Measurements from ENCODE around the gene C6orf136.

C6orf136 gene

GRCh38 chr6:30615219-30615957 is 31.5 kb upstream of the C6orf136 start:
- in situ Hi-C loops (cut with MboI; ENCODE audit: low sequenced_read_pairs) = no loop called here

DNA sequence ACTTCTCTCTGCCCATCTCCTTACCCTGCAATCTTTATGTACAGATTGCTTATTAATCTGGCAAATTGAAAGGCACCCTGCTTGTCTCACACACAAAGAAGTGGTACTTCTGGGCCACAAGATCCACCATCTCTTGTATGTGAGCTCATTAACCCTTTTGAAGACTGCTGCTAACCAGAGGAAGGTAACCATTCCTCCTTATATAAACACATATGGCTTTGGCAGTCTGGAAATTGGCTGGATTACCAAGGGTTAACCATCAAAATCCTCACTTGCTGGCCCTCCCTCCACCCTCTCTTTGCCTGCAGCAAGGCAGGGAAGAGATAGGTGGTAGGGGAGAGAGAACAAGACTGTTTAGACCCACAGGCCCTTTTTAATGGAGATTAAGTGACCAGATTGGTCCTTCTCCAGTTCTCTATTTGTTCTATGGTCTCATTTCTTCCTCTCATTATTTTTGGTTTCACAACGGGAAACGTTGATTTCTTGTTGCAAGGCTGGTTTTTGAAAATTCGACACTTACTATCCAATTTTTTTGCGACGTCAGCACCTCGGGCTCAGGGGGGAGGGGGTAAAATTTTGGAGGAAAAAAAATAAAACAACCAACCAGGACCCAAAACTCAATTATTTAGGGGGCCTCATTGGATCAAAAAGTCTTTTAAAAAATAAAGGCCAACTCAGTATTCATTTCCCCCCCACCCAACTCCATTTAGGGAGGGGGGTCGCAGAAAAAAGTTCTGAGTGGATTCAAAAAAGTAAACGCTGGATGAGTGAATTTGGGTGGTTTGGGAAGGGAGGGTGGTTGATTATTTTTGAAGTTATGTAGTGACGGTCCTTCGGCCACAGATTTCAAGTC is 30.7 kb upstream of the C6orf136 start:
- in situ Hi-C loops (cut with MboI; ENCODE audit: low sequenced_read_pairs) = no loop called here

- in situ Hi-C loops (cut with MboI; ENCODE audit: low sequenced_read_pairs) = no loop called here
These were observed 29.9 kb upstream of the C6orf136 start, which contains the start of gene PPP1R10 for GRCh38 chr6:30616811-30617564. Gene PPP1R10 (minus strand): TSS chr6:30617243. CDS start chr6:30609944, 7,299 bp downstream.

DNA sequence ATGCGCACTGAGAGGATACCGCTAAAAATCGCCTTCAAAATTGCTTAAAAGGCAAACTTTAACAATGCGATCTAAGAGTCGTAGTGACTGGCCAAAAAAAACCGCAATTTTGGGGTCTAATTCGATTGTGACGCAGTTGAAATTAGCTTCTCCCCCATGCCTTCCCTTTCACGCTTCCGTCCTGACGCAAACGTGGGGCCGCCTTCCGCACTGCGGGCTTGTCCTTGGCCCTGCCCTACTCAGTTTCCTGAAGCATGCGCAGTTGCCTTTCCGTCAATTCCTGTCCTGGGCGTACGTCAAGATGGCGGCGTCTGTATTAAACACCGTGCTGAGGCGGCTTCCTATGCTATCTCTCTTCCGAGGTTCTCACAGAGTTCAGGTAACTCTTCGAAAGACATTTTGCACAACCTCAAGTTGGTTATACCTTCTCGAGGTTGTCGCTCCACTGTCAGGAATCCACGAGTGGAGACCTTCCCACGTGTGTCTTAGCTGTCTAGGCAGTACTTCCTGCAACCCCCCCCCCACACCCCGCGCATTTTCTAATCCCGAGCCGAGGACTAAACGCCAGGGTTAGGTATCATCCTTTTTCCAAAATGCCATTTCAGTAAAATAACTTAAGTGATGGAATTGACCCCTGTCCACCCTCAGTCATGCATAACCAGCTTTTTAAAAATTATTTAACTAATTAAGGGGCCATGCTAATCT is 29.2 kb upstream of the C6orf136 start, which contains the start of gene MRPS18B:
MRPS18B (plus strand) TSS at position 276 of the 705 bp plus-strand sequence; CDS start at position 302, 26 bp downstream.
- in situ Hi-C loops (cut with MboI; ENCODE audit: low sequenced_read_pairs) = no loop called here

- in situ Hi-C loops (cut with MboI; ENCODE audit: low sequenced_read_pairs) = no loop called here
These were observed 28.6 kb upstream of the C6orf136 start for GRCh38 chr6:30618270-30618797.

GRCh38 chr6:30619561-30619960 is 27.4 kb upstream of the C6orf136 start:
- in situ Hi-C loops (cut with MboI; ENCODE audit: low sequenced_read_pairs) = no loop called here

DNA sequence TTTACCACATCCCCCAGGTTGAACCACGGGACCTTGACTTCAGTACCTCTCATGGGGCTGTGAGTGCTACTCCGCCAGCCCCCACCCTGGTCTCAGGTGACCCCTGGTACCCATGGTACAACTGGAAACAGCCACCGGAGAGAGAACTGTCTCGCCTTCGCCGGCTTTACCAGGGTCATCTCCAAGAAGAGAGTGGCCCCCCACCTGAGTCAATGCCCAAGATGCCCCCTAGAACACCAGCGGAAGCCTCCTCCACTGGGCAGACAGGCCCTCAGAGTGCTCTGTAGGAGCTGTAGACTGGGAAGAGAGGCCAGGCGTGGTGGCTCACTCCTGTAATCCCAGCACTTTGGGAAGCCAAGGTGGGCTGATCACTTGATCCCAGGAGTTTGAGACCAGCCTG is 21.4 kb upstream of the C6orf136 start:
- in situ Hi-C loops (cut with MboI; ENCODE audit: low sequenced_read_pairs) = no loop called here

- in situ Hi-C loops (cut with MboI; ENCODE audit: low sequenced_read_pairs) = no loop called here
These were observed 20.2 kb upstream of the C6orf136 start, which contains the start of gene ATAT1 for GRCh38 chr6:30626484-30627366. Gene ATAT1 (plus strand): TSS chr6:30626874.

GRCh38 chr6:30635834-30636233 is 11.1 kb upstream of the C6orf136 start:
- in situ Hi-C loops (cut with MboI; ENCODE audit: low sequenced_read_pairs) = no loop called here

- in situ Hi-C loops (cut with MboI; ENCODE audit: low sequenced_read_pairs) = no loop called here
These were observed 6.5 kb upstream of the C6orf136 start for GRCh38 chr6:30640481-30640880.

- in situ Hi-C loops (cut with MboI; ENCODE audit: low sequenced_read_pairs) = no loop called here
These were observed 5.9 kb upstream of the C6orf136 start for GRCh38 chr6:30641048-30641447.

- in situ Hi-C loops (cut with MboI; ENCODE audit: low sequenced_read_pairs) = no loop called here
These were observed 3.3 kb upstream of the C6orf136 start for GRCh38 chr6:30643656-30644055.

- in situ Hi-C loops (cut with MboI; ENCODE audit: low sequenced_read_pairs) = no loop called here
These were observed 2.2 kb upstream of the C6orf136 start for GRCh38 chr6:30644769-30645168.

DNA sequence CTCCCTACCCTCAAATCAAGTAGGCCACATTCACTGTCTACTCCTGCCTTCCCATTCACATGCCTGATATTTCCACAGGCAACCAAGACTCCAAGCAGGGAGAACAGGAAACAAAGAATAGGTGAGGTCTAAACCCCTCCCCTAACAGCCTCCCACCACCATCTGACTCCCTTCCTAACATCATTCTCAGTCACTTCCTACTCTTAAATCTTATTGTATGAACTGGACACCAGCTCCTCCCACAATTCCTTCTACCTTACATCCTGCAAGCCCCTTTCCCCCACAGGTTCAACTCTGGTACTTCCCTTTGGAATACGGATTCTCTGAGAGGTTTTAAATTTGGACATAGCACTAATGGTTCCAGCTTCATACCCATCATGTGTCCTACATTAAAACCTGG is 944 bp upstream of the C6orf136 start:
- in situ Hi-C loops (cut with MboI; ENCODE audit: low sequenced_read_pairs) = no loop called here

DNA sequence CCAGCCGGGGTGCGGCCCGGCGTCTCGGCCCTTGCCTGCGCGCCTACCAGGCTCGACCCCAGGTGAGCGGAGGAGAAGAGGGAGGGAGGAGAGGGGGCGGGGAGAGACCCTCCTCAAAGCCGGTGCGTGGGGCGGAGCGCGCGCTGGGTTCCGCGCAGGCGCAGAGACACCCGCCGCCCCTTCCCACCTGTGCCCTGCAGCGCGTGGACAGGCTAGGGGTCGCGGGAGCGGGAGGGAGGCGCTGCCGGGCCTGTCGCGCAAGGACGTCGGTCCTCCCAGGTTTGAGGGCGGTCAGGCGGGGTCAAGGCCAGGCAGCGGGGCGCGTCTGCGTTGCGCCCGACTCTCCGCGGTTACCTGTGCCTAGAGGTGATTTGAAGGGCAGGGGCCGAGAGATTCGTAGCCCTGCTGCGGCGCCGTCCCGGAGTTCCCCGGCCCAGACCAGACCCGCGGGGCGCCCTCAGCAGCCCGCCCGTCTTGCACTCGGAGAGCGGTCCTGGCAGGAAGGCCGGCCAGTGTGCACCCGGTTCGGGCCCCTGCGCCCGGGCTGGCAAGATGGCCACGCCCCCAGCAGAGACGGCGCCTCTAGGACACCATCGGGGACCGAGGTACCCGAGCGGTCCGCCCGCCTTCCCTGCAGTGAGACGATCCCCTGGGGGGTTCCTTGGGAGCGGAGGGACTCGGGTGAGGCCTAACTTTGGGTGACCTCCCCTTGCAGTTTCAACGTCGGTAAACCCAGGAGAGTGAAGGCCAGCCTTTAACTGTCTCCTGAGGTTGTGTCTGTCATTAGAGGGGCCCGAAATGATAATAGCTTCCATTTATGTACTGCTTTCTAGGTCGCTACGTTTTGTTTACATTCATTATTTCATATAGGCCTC is 546 bp downstream of the C6orf136 start:
- in situ Hi-C loops (cut with MboI; ENCODE audit: low sequenced_read_pairs) = no loop called here

GRCh38 chr6:30651143-30651542 is 4.2 kb downstream of the C6orf136 start:
- in situ Hi-C loops (cut with MboI; ENCODE audit: low sequenced_read_pairs) = no loop called here

- in situ Hi-C loops (cut with MboI; ENCODE audit: low sequenced_read_pairs) = no loop called here
These were observed 8.1 kb downstream of the C6orf136 start for GRCh38 chr6:30654798-30655742.

Measured in hTERT RPE-1 (cell line).